Gastrocnemius medialis (tissue), 4 donors: ENCODE measurements around the gene TRIO. TPM values are rescaled to one million over a fixed set of nuclear protein-coding genes. Genes with fewer than 3 reads are reported as not detected.
A peak's percentile ranks its signal among the peaks of the same experiment; 100 is the strongest.

Experiments used
- ATAC-seq, 2 donors: fragments of 150-250 bp; one replicate each; pipeline ENCODE4 v1.9.1; 2016
- DNase-seq, 2 donors: peaks; one replicate each; pipeline ENCODE4 v3.0.0-alpha.2; 2019
- H3K27ac ChIP-seq, 4 donors: fragments of 200-600 bp; sonication (generic); 1 replicate in 1 of 4; 2 replicates in 3 of 4; pipeline ENCODE4 v1.5.1; 2016 to 2018; ENCODE audit warnings: mild to moderate bottlenecking in 2 of 4, moderate library complexity in 1 of 4
- H3K27me3 ChIP-seq, 3 donors: fragments of 200-600 bp; sonication (generic) in 2 of 3; 1 replicate in 1 of 3; 2 replicates in 2 of 3; pipeline versions ENCODE4 v1.5.1 to v1.6.0; 2016 to 2019; ENCODE audit warnings: mild to moderate bottlenecking in 1 of 3, moderate library complexity in 1 of 3
- H3K36me3 ChIP-seq, 2 donors: fragments of 200-600 bp; sonication (generic) in 1 of 2; one replicate each; pipeline ENCODE4 v1.5.1; 2017 to 2018
- H3K4me1 ChIP-seq, 2 donors: fragments of 200-600 bp; sonication (generic) in 1 of 2; one replicate each; pipeline ENCODE4 v1.5.1; 2016 to 2017; ENCODE audit warnings: mild to moderate bottlenecking in 2 of 2
- H3K4me3 ChIP-seq, 4 donors: fragments of 200-600 bp; sonication (generic) in 3 of 4; 1 replicate in 1 of 4; 2 replicates in 3 of 4; pipeline ENCODE4 v1.5.1; 2016 to 2019; ENCODE audit warnings: mild to moderate bottlenecking in 2 of 4
- H3K9me3 ChIP-seq, 3 donors: fragments of 200-600 bp; sonication (generic) in 2 of 3; 1 replicate in 1 of 3; 2 replicates in 2 of 3; pipeline ENCODE4 v1.5.1; 2016 to 2019
- CTCF ChIP-seq, 5 experiments: fragments of 450-650 bp in 3 of 5; fragments of 200-600 bp in 2 of 5; sonication (generic) in 2 of 5; IDR thresholded peaks in 4 of 5; conservative IDR thresholded peaks in 1 of 5; 1 replicate in 4 of 5; 2 replicates in 1 of 5; pipeline ENCODE4 v1.5.1; 2016 to 2019; ENCODE audit warnings: antibody characterized with exemption in 5 of 5, mild to moderate bottlenecking in 3 of 5, moderate library complexity in 3 of 5
- POLR2A ChIP-seq, 2 donors: fragments of 450-650 bp; IDR thresholded peaks; one replicate each; pipeline ENCODE4 v1.6.1; 2017; ENCODE audit warnings: antibody characterized with exemption in 2 of 2, mild to moderate bottlenecking in 2 of 2, moderate library complexity in 2 of 2
- in situ Hi-C, 4 donors: fragments of 200-750 bp; cut with MboI; loops; one replicate each; pipeline versions ENCODE4 v1.15.0 to v1.8.0; 2017; ENCODE audit warnings: low sequenced_read_pairs in 4 of 4
- intact Hi-C: fragments of 100-400 bp; cut with DNase I; formaldehyde crosslinking; loops from one replicate; pipeline ENCODE4 v1.15.1; 2023; ENCODE audit warnings: low total_unique reads
- total RNA-seq, 4 donors: library from RNA; depleted of rRNA; stranded (reverse); fragments of >200 nt; gene quantifications; one replicate each; pipeline versions ENCODE4 v1.1.0 to v1.2.3, GENCODE V29; 2016

TRIO gene
- total RNA-seq, 4 donors from 2014 or later: 31.5 to 57.5 (median 50.4) TPM

- in situ Hi-C loops: no loop called here
- Histone ChIP-seq H3K27me3 (no peaks in the 10 kb centered on the region), H3K36me3 (no peaks in the 10 kb centered on the region), H3K9me3 (no peaks in the 10 kb centered on the region), H3K27ac (no peak overlapping the region), H3K4me1 (peaks cover 0 to 3% of the 10 kb centered on the region in 2 donors), H3K4me3 (no peak overlapping the region)
- no peak for DNase-seq
- ATAC-seq: peak; percentile 68 to 80
- no peak for TF ChIP-seq CTCF (IDR thresholded peaks at IDR 0.05 in 4 of 5, conservative IDR thresholded peaks at IDR 0.05 in 1 of 5)
- TF ChIP-seq POLR2A (IDR thresholded peaks at IDR 0.05): no peak
- intact Hi-C loops: no loop called here
Observed at GRCh38 chr5:14131855-14132503, 11.2 kb upstream of the TRIO start.

GRCh38 chr5:14133394-14133793 is 9.7 kb upstream of the TRIO start:
- Histone ChIP-seq H3K4me3 (no peak overlapping the region), H3K9me3 (no peaks in the 10 kb centered on the region), H3K27ac (no peak overlapping the region), H3K27me3 (no peaks in the 10 kb centered on the region), H3K4me1 (peaks cover 0 to 6% of the 10 kb centered on the region in 2 donors), H3K36me3 (no peaks in the 10 kb centered on the region)
- in situ Hi-C loops (no loop called here), intact Hi-C loops (no loop called here)
- TF ChIP-seq CTCF (IDR thresholded peaks at IDR 0.05 in 4 of 5, conservative IDR thresholded peaks at IDR 0.05 in 1 of 5) (no peak), POLR2A (IDR thresholded peaks at IDR 0.05) (no peak)
- ATAC-seq (no peak), DNase-seq (no peak)

DNA sequence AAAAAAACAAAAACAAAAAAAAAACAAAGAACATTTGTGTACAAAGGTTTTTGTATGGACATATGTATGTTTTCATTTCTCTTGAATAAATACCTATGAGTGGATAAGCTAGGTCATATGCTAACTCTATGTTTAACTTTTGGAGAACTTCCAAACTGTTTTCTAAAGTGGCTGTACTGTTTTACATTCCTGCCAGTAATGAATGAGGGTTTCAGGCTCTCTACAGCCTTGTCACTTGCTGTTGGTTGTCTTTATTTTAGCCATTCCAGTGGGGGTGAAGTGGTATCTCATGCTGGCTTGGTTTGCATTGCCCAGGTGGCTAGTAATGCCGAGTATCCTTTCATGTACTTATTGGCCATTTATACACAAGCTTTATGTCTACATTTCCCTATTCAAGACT is 9.1 kb upstream of the TRIO start:
- H3K4me1 ChIP-seq: peaks cover 0 to 13% of the 10 kb centered on the region in 2 donors
- TF ChIP-seq POLR2A (IDR thresholded peaks at IDR 0.05) (no peak), CTCF (IDR thresholded peaks at IDR 0.05 in 4 of 5, conservative IDR thresholded peaks at IDR 0.05 in 1 of 5) (no peak)
- no peak for ATAC-seq
- no peaks in the 10 kb centered on the region for H3K9me3 ChIP-seq
- no peaks in the 10 kb centered on the region for H3K27me3 ChIP-seq
- no peak for DNase-seq
- no peak overlapping the region for H3K4me3 ChIP-seq
- no peaks in the 10 kb centered on the region for H3K36me3 ChIP-seq
- H3K27ac ChIP-seq: no peak overlapping the region
- in situ Hi-C loops: no loop called here
- intact Hi-C loops: no loop called here

DNA sequence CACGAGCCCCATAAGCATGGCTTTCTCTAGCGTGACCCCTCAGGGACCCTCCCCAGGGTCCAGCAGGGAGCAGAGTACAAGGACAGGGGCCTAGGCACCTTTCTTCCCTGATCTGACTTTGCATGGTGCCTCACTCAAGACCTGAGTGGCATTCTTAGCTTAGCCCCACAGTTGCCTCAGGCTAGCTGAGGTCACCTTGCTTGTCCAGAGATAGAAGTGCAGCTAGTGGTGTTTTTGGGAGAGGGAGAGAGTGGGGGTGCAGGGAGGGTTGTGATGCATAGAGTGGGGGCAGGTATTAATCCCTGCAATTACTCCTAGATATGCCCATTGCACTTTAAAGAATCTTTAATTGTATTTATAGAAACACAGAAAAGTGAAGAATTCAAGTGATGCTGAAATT is 8.4 kb upstream of the TRIO start:
- in situ Hi-C loops: no loop called here
- H3K27me3 ChIP-seq: no peaks in the 10 kb centered on the region
- intact Hi-C loops: no loop called here
- no peak for ATAC-seq
- H3K4me1 ChIP-seq: peaks cover 0 to 16% of the 10 kb centered on the region in 2 donors
- no peaks in the 10 kb centered on the region for H3K36me3 ChIP-seq
- DNase-seq: no peak
- no peak overlapping the region for H3K27ac ChIP-seq
- no peaks in the 10 kb centered on the region for H3K9me3 ChIP-seq
- no peak overlapping the region for H3K4me3 ChIP-seq
- TF ChIP-seq POLR2A (IDR thresholded peaks at IDR 0.05): no peak
- no peak for TF ChIP-seq CTCF (IDR thresholded peaks at IDR 0.05 in 4 of 5, conservative IDR thresholded peaks at IDR 0.05 in 1 of 5)

DNA sequence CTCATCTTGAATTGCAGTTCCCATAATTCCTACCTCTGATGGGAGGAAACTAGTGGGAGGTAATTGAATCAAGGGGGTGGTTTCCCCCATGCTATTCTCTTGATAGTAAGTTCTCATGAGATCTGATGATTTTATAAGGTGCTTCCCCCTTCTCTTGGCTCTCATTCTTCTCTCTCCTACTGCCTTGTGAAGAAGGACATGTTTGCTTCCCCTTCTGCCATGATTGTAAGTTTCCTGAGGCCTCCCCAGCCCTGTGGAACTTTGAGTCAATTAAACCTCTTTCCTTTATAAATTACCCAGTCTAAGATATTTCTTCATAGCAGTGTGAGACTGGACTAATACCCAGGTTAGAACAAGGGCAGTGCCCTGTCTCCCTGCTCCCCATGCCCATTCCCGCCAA is 7.5 kb upstream of the TRIO start:
- Histone ChIP-seq H3K4me3 (no peak overlapping the region), H3K36me3 (no peaks in the 10 kb centered on the region), H3K9me3 (no peaks in the 10 kb centered on the region), H3K27ac (no peak overlapping the region), H3K4me1 (peaks cover 0 to 16% of the 10 kb centered on the region in 2 donors), H3K27me3 (no peaks in the 10 kb centered on the region)
- DNase-seq: no peak
- TF ChIP-seq POLR2A (IDR thresholded peaks at IDR 0.05) (no peak), CTCF (IDR thresholded peaks at IDR 0.05 in 4 of 5, conservative IDR thresholded peaks at IDR 0.05 in 1 of 5) (no peak)
- intact Hi-C loops: no loop called here
- ATAC-seq: no peak
- in situ Hi-C loops: no loop called here
